Neuronal stem cell (in vitro differentiated cells): ENCODE measurements around the gene SPATA24. TPM values are rescaled to one million over a fixed set of nuclear protein-coding genes. Genes with fewer than 3 reads are reported as not detected.
"Not testable (repeated sequence)": the region's sequence is repeated elsewhere in the genome, so short reads cannot be mapped to it uniquely, and the experiment has no call there.

Experiments used
- DNase-seq: peaks from one replicate; pipeline ENCODE4 v3.0.0-alpha.2; 2013; ENCODE audit warnings: low spot score
- H2AFZ ChIP-seq: one replicate; pipeline ENCODE4 v1.6.1; 2013; ENCODE audit warnings: mild to moderate bottlenecking, low read length, inconsistent platforms
- H2AK5ac ChIP-seq: 2 replicates; pipeline ENCODE4 v1.6.1; 2013; ENCODE audit warnings: low read depth, mild to moderate bottlenecking, inconsistent platforms, low read length, moderate library complexity, mixed read lengths
- H2BK120ac ChIP-seq: 2 replicates; pipeline ENCODE4 v1.6.1; 2013; ENCODE audit warnings: low read depth, mild to moderate bottlenecking, inconsistent platforms, low read length, moderate library complexity, mixed read lengths
- H2BK12ac ChIP-seq: one replicate; pipeline ENCODE4 v1.6.1; 2013; ENCODE audit warnings: low read length, inconsistent platforms
- H2BK15ac ChIP-seq: 2 replicates; pipeline ENCODE4 v1.6.1; 2013; ENCODE audit warnings: mild to moderate bottlenecking, low read length, inconsistent platforms, mixed read lengths
- H2BK5ac ChIP-seq: one replicate; pipeline ENCODE4 v1.6.1; 2013; ENCODE audit warnings: inconsistent platforms, mild to moderate bottlenecking, low read length, moderate library complexity
- H3K14ac ChIP-seq: one replicate; pipeline ENCODE4 v1.6.1; 2013; ENCODE audit warnings: low read length, inconsistent platforms
- H3K18ac ChIP-seq: 2 replicates; pipeline ENCODE4 v1.6.1; 2013; ENCODE audit warnings: low read length, inconsistent platforms
- H3K23ac ChIP-seq: 2 replicates; pipeline ENCODE4 v1.6.1; 2013; ENCODE audit warnings: low read depth, mild to moderate bottlenecking, mixed read lengths, low read length, inconsistent platforms; ENCODE audit not compliant: poor library complexity
- H3K27ac ChIP-seq: replicated peaks from 3 replicates; pipeline ENCODE4 v1.5.1; 2013; ENCODE audit warnings: low read length, inconsistent platforms
- H3K27me3 ChIP-seq, 3 experiments: 2 replicates each; pipeline ENCODE4 v1.6.1; 2013; ENCODE audit warnings: low read length in 3 of 3, mild to moderate bottlenecking in 2 of 3, inconsistent platforms in 1 of 3, low read depth in 1 of 3, mixed read lengths in 1 of 3, moderate library complexity in 1 of 3; ENCODE audit not compliant: control insufficient read depth in 3 of 3, insufficient read depth in 3 of 3
- H3K36me3 ChIP-seq, 2 donors: replicated peaks in 1 of 2; 2 replicates each; pipeline ENCODE4 v1.6.1; 2013; ENCODE audit warnings: low read length in 2 of 2; ENCODE audit not compliant: control insufficient read depth in 2 of 2, insufficient read depth in 2 of 2
- H3K4ac ChIP-seq: 2 replicates; pipeline ENCODE4 v1.6.1; 2013; ENCODE audit warnings: inconsistent platforms, mild to moderate bottlenecking, low read length, moderate library complexity
- H3K4me1 ChIP-seq, 2 donors: 1 replicate in 1 of 2; 2 replicates in 1 of 2; pipeline ENCODE4 v1.6.1; 2013; ENCODE audit warnings: low read length in 2 of 2, low read depth in 1 of 2; ENCODE audit not compliant: control insufficient read depth in 2 of 2, insufficient read depth in 1 of 2
- H3K4me2 ChIP-seq: one replicate; pipeline ENCODE4 v1.6.1; 2013; ENCODE audit warnings: mild to moderate bottlenecking, low read length, inconsistent platforms; ENCODE audit not compliant: insufficient read depth, poor library complexity, severe bottlenecking
- H3K4me3 ChIP-seq, 2 donors: 2 replicates each; pipeline ENCODE4 v1.5.1; 2013; ENCODE audit warnings: low read length in 2 of 2, mild to moderate bottlenecking in 2 of 2, inconsistent platforms in 1 of 2, moderate library complexity in 1 of 2
- H3K79me1 ChIP-seq: one replicate; pipeline ENCODE4 v1.6.1; 2013; ENCODE audit warnings: low read depth, mild to moderate bottlenecking, inconsistent platforms, low read length, moderate library complexity
- H3K9ac ChIP-seq: one replicate; pipeline ENCODE4 v1.6.1; 2013; ENCODE audit warnings: mild to moderate bottlenecking, low read depth, low read length, inconsistent platforms; ENCODE audit not compliant: poor library complexity
- H3K9me3 ChIP-seq, 2 donors: replicated peaks in 1 of 2; 2 replicates each; pipeline versions ENCODE3 to v1.6.1; 2013; ENCODE audit warnings: low read length in 2 of 2, mild to moderate bottlenecking in 2 of 2, inconsistent platforms in 1 of 2, low read depth in 1 of 2, mixed read lengths in 1 of 2, moderate library complexity in 1 of 2; ENCODE audit not compliant: control insufficient read depth in 2 of 2, insufficient read depth in 1 of 2
- H4K8ac ChIP-seq: one replicate; pipeline ENCODE4 v1.6.1; 2013; ENCODE audit warnings: low read depth, mild to moderate bottlenecking, inconsistent platforms, low read length, moderate library complexity
- H4K91ac ChIP-seq: one replicate; pipeline ENCODE4 v1.6.1; 2013; ENCODE audit warnings: low read length, low read depth, mild to moderate bottlenecking, inconsistent platforms; ENCODE audit not compliant: poor library complexity
- WGBS, 2 donors: extraction: QIAGEN DNeasy Blood & Tissue Kit; methylation state at CpG; one replicate each; pipeline ENCODE4 v1.1.7; 2013; ENCODE audit warnings: missing lambda C conversion rate in 2 of 2, mixed read lengths in 1 of 2; ENCODE audit not compliant: insufficient read length in 2 of 2, insufficient replicate concordance in 1 of 2; ENCODE audit errors: extremely low coverage in 2 of 2; 5-methylcytosine and 5-hydroxymethylcytosine counted together
- small RNA-seq: library from polyadenylated mRNA; stranded (forward); fragments of <200 nt; extraction: miRNeasy Mini kit (QIAGEN cat#:217004); gene quantifications from one replicate; pipeline ENCODE3, GENCODE V24; 2013; ENCODE audit not compliant: insufficient read depth

SPATA24 gene

GRCh38 chr5:139355900-139356299, 48.0 kb downstream of the SPATA24 start:
- H3K4ac ChIP-seq, H2BK15ac ChIP-seq, H3K4me2 ChIP-seq, H2AFZ ChIP-seq, H3K23ac ChIP-seq, H2AK5ac ChIP-seq, H2BK5ac ChIP-seq, H3K9ac ChIP-seq, DNase-seq, H4K8ac ChIP-seq, H3K79me1 ChIP-seq, H2BK120ac ChIP-seq, H3K18ac ChIP-seq, H3K27ac ChIP-seq, H3K27me3 ChIP-seq, H2BK12ac ChIP-seq, H3K4me3 ChIP-seq, H3K4me1 ChIP-seq, H4K91ac ChIP-seq, H3K14ac ChIP-seq: not testable (repeated sequence)
- Histone ChIP-seq H3K36me3 (peaks cover 4 to 82% of the 10 kb centered on the region in 2 donors), H3K9me3 (peaks cover 0 to 13% of the 10 kb centered on the region in 2 donors)
- WGBS, 2 donors, result no CpG with 5 or more reads among the region's 8 CpGs

GRCh38 chr5:139354186-139354585, 49.7 kb downstream of the SPATA24 start:
- Histone ChIP-seq H3K4me3 (no peak overlapping the region), H3K23ac (no peak overlapping the region), H2BK5ac (no peak overlapping the region), H3K9ac (no peak overlapping the region), H3K79me1 (peaks cover 7% of the 10 kb centered on the region), H2BK12ac (no peak overlapping the region), H3K18ac (no peak overlapping the region), H2AK5ac (no peak overlapping the region), H3K27ac (no peak overlapping the region), H3K36me3 (peaks cover 4 to 82% of the 10 kb centered on the region in 2 donors), H2AFZ (no peak overlapping the region), H3K27me3 (no peaks in the 10 kb centered on the region), H3K4ac (no peak overlapping the region), H2BK15ac (no peak overlapping the region), H4K8ac (no peak overlapping the region), H4K91ac (no peak overlapping the region), H2BK120ac (no peak overlapping the region), H3K4me1 (no peaks in the 10 kb centered on the region), H3K14ac (no peak overlapping the region), H3K4me2 (no peak overlapping the region), H3K9me3 (peaks cover 0 to 13% of the 10 kb centered on the region in 2 donors)
- no CpG with 5 or more reads among the region's 3 CpGs for WGBS, 2 donors
- no peak for DNase-seq

GRCh38 chr5:139347863-139348262, 56.0 kb downstream of the SPATA24 start:
- not testable (repeated sequence) for H3K4ac ChIP-seq, H2BK5ac ChIP-seq, H2BK12ac ChIP-seq, H3K27me3 ChIP-seq, H3K4me2 ChIP-seq, H3K4me3 ChIP-seq, H2BK15ac ChIP-seq, H2BK120ac ChIP-seq, H3K18ac ChIP-seq, H4K8ac ChIP-seq, H4K91ac ChIP-seq, H3K14ac ChIP-seq, H2AFZ ChIP-seq, H2AK5ac ChIP-seq, H3K79me1 ChIP-seq, H3K27ac ChIP-seq, H3K4me1 ChIP-seq, DNase-seq, H3K9ac ChIP-seq, H3K23ac ChIP-seq
- H3K36me3 ChIP-seq, result peaks cover 8 to 82% of the 10 kb centered on the region in 2 donors
- peaks cover 0 to 19% of the 10 kb centered on the region in 2 donors for H3K9me3 ChIP-seq
- no CpG with 5 or more reads among the region's 9 CpGs for whole genome bisulfite sequencing, 2 donors

Small RNAs within 50 kb of the gene (small RNA-seq; reads per million reads assigned to genes)
- not detected for gene RNU5B-4P
